HG02852 (cell line): ENCODE measurements around the gene CA4.
"Not testable (repeated sequence)": the region's sequence is repeated elsewhere in the genome, so short reads cannot be mapped to it uniquely, and the experiment has no call there.

Source experiments
- ATAC-seq: cut with Tn5 transposase; IDR thresholded peaks from one replicate; pipeline ENCODE4 v1.9.1; 2021; ENCODE audit warnings: mild to moderate bottlenecking, moderate library complexity; ENCODE audit not compliant: unreplicated experiment

CA4 gene

GRCh38 chr17:60171753-60172079 lies 21.9 kb downstream of the CA4 start:
- no peak for ATAC-seq

- ATAC-seq, result no peak
Measured at GRCh38 chr17:60173304-60173819, 23.6 kb downstream of the CA4 start.

GRCh38 chr17:60174035-60174434 lies 24.3 kb downstream of the CA4 start:
- ATAC-seq, result no peak

- not testable (repeated sequence) for ATAC-seq
Measured at GRCh38 chr17:60174767-60175166, 25.0 kb downstream of the CA4 start.

DNA sequence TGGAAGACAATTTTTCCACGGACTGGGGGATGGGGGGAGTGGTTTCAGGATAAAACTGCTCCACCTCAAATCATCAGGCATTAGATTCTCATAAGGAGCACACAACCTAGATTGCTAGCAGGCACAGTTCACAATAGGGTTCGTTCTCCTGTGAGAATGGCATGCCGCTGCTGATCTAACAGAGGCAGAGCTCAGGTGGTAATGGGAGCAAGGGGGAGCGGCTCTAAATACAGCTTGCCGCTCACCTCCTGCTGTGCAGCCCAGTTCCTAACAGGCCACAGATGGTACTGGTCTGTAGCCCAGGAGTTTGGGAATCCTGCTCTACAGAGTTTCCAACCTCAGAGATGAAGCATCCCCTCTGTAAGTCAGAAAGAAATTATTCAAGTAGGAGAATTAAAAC lies 27.0 kb downstream of the CA4 start:
- not testable (repeated sequence) for ATAC-seq

DNA sequence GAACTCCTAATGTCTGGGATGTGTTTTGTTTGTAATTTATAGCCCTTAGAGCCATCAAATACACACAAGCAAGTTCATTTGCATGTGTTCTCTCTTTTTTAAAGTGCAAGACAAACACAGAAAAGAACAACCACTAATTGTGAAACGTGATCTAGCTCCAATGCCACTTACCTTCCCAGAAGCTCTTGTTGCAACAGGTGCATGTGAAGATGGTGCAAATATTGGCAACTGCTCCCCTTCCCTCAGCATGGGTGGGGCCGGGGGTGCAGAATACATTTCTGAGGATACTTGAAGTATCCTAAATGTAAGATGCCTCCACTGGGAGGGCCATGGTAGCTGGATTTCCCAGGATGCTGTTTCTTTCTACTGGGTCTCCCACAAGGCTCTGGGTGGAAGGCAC lies 28.4 kb downstream of the CA4 start:
- ATAC-seq, result not testable (repeated sequence)

GRCh38 chr17:60180380-60180779 lies 30.6 kb downstream of the CA4 start:
- not testable (repeated sequence) for ATAC-seq

GRCh38 chr17:60186372-60186771 lies 36.6 kb downstream of the CA4 start:
- ATAC-seq, result not testable (repeated sequence)

DNA sequence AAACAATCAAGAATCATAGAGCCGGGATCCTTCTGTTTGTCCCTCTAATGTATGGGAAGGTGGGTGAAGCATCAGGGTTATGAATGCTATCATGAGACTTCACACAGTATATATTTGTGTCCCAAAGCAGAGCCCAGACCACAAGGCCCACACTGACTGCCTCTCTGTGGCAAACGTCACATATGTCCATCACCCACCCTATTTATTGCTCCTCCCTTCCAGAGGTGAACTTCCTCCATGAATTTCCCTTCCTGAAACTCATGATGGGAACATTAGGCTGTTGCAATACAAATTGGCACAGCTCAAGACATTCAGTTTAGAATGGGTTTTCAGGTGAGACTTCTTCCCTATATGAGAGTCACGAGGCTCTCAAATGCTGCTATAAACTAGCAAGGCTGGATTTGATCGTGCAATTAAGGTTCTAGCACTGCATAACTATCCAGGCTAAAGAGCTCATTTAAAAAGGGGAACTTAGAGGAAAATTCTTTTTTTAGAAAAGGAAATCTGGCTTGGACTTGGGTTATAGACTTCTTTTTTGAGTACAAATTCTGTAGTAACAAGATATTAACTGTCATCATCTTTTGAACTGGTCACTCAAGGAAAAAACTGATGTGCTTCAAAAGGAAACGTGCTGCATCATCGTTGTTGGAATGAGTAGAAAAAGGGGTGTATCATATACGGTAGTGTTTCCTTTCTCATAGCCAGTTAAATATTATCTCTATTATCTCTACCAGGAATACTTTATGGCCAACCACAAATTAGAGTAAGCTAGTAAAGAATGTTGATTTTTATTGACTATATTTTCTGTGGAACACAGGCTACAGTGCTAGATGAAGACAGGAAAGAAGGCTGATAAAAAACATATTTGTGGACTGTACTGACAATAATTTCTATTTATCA lies 37.3 kb downstream of the CA4 start:
- not testable (repeated sequence) for ATAC-seq

GRCh38 chr17:60188759-60189158 lies 39.0 kb downstream of the CA4 start:
- ATAC-seq, result no peak

- ATAC-seq, result not testable (repeated sequence)
Measured at GRCh38 chr17:60190032-60190431, 40.3 kb downstream of the CA4 start.

- ATAC-seq, result not testable (repeated sequence)
Measured at GRCh38 chr17:60193032-60193431, 43.3 kb downstream of the CA4 start.

- ATAC-seq, result no peak
Measured at GRCh38 chr17:60193482-60193881, 43.7 kb downstream of the CA4 start.

GRCh38 chr17:60194141-60194540 lies 44.4 kb downstream of the CA4 start:
- not testable (repeated sequence) for ATAC-seq

DNA sequence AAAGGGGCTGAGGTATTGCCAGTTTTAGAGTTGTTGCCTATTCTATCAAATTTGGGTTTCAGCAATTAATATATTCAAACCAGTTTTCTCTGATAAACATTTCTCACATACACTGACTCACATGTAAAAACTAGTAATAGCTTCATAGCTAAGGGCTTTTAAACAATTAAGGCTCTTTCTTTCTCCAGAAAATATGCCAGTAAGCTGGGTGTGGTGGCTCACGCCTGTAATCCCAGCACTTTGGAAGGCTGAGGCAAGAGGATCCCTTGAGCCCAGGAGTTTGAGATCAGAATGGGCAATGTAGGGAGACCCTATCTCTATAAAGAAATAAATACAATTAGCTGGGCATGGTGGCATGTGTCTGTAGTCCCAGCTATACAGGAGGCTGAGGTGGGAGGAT lies 48.9 kb downstream of the CA4 start:
- not testable (repeated sequence) for ATAC-seq

DNA sequence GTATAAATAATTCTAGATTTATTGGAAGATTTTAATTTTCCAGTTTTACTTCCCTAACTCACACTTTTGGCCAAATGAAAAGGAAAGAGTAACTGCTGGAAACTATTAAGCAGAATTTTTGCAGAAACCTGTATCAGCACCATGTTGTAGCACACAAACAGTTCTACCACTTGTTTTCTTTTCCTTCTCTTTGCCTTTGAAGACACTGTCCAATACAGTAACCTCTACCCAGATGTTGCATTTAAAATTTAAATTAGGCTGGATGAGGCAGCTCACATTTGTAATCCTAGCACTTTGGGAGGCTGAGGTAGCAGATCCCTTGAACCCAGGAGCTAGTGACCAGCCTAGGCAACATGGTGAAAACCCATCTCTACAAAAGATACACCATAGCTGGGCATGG lies 56.0 kb downstream of the CA4 start:
- not testable (repeated sequence) for ATAC-seq

DNA sequence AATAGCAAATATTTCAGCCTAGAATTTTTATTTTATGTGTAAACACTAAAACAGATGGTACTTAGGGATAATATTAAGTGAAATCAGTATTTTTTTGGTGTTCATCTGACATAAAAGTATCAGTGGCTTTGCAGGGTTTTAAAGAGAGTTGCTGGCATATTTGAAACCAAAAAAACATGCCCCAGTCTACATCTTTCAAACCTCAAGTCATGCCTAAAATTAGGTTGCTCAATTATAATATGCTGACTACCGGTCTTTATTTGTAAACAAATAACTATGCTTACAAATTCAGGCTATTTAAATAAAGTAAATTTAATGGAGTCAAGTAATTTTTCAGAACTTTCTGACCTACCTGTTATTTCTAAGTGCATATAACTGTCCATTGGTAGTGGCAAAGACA lies 58.5 kb downstream of the CA4 start:
- ATAC-seq, result not testable (repeated sequence)
